Activated CD8-positive, alpha-beta memory T cell treated with anti-CD3 and anti-CD28 coated beads for 24 hours (primary cell): Measurements from ENCODE around the gene CCT5.
"Not testable (repeated sequence)": the region's sequence is repeated elsewhere in the genome, so short reads cannot be mapped to it uniquely, and the experiment has no call there.

Experiments used
- DNase-seq: peaks from one replicate; pipeline ENCODE4 v3.0.0-alpha.2; 2020

The CCT5 gene

DNA sequence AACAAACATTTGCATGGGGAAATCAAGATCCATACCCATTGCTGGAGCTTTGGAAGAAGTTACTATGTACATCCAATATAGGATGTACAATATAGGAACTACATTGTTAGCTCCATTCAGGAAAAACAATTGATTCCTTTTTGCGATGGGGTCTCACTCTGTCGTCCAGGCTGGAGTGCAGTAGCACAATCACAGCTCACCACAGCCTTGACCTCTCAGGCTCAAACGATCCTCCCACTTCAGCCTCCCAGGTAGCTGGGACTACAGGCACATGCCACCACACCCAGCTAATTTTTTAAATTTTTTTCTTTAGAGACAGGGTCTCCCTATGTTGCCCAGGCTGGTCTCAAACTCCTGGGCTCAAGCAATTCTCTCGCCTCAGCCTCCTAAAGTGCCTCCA, 2.9 kb upstream of the CCT5 start:
- not testable (repeated sequence) for DNase-seq

DNA sequence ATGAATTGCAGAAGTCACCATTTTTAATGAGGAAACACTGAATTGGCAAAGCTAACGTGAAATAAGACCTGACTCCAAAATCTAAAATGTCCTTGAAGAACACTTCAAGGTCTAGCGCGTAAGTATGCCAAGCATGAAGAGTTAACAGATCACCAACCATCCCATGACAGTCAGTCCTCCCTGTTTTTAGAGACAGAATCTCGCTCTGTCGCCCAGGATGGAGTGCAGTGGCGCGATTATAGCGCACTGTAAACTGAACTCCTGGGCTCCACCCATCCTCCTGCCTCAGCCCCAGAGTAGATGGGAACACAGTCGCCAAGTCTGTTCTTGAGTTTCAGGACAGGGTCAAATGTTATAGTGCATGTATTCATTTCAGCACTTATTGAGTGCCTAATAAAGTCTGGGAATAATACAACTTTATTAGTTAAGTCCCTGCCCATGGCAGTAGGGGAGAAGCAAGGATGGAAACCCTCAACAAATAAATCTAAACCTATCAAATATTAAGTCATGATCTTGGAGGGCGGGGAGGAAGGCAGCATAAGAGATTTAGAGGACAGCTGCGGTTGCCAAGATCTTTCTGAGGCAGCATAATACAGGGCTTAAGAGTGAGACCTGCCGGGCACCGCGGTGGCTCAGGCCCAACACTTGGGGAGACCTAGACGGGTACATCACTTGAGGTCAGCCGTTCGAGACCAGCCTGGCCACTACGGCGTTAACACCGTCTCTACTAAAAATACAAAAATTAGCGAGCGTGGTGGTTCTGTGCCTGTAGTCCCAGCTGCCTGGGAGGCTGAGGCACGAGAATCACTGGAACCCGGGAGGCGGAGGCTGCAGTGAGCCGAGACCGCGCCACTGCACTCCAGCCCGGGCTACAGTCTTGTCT, 1.5 kb upstream of the CCT5 start:
- DNase-seq, result peak; percentile 63

DNA sequence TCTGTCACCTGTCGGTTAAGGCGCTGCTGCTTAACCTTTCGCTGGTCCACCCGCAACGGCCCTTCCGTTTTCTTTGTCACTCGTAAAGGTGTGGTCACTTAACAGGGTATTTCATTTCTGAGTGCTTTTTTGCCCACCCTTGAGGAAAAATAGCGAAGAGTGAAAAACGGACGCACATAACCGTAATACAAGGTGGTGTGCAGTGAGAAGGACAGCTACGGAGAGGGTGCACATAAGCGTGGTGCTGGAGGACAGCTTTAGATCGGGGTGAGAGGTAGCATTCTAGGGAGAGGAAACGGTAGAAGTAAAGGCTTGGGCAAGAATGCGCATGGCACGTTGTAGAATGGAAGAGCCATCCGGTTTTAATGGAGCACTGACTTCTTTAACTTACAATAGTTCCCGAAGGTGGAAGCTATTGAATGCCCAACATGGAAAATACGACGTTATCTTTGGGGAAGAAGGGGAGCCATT, 761 bp downstream of the CCT5 start:
- no peak for DNase-seq

DNA sequence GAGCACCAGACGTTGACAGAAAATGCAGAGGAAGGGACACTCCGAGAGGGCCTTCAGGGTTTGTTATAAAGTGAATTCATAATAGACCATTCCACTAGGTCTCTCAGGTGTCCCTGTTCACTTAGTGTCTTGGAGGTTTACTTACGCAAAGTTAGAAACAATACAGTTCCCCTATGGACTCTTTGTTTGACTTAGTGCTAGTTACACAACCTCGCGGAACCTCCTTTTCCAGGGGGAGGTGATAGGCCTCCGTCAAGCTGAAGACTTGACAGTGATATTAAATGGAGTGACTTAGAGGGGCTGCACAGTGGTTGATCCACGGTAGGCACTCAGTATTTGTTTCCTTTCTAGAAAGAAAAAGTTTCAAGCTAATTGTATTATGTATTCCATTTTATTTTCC, 1.3 kb downstream of the CCT5 start:
- no peak for DNase-seq

DNA sequence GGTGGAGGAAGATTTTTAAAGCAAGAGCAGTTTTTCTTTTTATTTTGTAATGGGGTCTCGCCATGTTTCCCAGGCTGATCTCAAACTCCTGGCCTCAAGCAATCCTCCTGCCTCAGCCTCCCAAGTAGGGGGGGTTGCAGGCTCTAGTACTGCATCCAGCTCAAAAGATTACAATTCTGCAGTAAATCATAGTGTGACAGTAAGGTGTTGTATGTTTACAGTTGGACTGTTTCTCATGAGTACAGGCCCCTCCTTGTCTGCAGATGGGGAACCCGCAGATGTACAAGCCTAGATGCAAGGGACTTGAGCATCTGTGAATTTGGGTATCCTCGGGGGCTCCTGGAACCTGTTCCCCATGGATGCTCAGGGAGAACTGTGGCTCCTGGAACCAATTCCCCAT, 3.3 kb downstream of the CCT5 start:
- no peak for DNase-seq

DNA sequence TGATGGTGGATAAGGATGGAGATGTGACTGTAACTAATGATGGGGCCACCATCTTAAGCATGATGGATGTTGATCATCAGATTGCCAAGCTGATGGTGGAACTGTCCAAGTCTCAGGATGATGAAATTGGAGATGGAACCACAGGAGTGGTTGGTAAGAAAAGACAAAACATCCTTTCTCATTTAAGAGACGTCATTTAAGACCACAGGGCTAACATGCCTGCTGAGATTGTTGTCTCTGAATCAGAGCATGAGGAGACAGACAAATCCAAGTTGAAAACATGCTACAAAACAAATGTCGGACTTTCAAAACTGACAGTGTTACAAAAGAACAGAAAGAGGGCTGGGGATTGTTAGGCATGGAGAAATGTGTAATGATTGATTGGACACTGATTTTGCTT, 4.6 kb downstream of the CCT5 start:
- no peak for DNase-seq

DNA sequence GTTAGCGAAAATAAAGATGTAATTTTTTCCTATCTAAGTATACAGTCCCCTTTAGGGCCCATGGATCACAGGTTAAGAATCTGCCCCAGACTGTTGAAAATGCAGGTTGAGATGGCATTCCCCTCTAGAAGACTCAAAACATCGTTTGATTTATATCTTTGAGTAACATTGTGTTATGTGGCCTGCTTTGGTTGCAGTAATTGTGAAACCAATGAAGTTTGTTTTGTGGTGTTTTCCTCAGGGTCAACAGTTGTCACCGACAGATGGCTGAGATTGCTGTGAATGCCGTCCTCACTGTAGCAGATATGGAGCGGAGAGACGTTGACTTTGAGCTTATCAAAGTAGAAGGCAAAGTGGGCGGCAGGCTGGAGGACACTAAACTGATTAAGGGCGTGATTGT, 7.8 kb downstream of the CCT5 start:
- DNase-seq, result no peak

DNA sequence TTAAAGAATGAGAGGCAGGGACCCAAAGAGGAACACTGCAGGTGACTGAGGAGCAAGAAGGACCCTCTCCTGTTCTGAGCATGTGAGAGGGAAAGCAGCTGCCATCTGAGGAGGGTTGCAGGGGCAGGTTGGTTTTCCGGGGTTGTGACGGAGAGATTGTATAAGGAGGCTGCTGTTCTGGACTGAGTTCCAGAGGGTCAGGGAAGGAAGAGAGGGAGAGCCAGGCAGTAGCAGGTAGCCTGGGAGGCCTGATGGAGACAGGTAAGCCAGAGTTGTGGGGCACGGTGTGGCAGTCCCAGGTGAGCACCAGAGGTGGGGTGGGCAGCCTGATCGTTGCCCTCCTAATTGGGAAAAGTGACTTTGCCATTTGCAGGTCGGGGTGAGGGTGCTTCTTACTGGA, 9.8 kb downstream of the CCT5 start:
- peak; percentile 53 for DNase-seq

DNA sequence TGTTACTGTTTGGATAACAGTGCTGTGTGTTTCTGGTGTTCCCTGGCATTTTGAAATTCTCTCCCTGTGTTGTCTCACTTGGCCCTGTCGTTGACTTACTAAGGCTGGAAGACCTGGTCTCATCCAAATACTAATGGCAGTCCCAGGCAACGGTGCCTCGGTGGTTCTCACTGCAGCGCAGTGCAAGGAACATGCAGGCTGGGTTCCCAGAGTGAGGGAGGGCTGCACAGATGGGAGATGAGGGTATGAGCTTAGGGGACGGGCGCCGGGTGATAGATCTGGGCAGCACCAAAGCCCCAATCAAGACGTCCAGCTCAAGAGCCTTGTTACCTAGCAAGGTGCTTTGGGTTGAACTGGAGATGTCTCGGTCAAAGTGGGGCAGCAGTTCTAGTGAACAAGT, 11.0 kb downstream of the CCT5 start:
- DNase-seq, result no peak

DNA sequence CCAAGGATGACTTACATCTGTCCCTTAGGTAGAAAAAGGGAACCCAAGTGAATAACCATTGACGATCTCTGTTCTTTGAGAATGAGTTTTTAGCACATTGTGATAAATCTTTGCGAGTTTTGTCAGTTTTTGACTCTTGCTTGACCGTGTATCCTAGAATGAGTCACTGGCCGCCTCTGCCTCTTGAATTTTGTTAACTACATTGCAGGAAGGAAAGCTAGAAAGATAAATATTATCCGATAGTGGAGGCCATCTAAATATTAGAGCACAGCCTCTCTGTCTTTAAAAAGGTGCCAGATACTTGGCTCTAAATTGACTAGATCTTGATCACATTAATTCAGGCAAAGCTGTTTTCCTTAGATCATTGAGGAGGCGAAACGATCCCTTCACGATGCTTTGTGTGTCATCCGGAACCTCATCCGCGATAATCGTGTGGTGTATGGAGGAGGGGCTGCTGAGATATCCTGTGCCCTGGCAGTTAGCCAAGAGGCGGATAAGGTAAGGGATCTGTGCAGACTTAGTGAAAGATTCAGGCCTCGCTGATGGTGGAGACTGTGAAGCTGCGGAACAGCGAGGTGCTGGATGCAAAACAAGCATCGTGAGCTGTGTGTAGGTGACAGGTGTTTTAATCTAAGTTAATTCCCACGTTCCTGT, 12.2 kb downstream of the CCT5 start:
- peak; percentile 52 for DNase-seq

DNA sequence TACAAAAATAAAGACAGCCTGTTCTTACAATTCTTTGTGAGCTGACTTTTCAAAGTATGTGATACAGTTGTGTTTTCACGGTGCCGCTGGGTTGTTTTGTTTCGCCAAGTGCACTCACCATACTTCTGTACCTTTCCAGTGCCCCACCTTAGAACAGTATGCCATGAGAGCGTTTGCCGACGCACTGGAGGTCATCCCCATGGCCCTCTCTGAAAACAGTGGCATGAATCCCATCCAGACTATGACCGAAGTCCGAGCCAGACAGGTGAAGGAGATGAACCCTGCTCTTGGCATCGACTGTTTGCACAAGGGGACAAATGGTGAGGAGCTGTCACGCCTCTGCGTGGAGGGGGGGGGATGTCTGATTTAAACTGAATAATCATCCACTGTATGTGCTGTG, 12.9 kb downstream of the CCT5 start:
- DNase-seq, result peak; percentile 35

DNA sequence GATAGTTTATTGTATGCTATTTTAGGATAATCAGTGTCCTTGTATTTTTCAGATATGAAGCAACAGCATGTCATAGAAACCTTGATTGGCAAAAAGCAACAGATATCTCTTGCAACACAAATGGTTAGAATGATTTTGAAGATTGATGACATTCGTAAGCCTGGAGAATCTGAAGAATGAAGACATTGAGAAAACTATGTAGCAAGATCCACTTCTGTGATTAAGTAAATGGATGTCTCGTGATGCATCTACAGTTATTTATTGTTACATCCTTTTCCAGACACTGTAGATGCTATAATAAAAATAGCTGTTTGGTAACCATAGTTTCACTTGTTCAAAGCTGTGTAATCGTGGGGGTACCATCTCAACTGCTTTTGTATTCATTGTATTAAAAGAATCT, 14.5 kb downstream of the CCT5 start:
- no peak for DNase-seq

DNA sequence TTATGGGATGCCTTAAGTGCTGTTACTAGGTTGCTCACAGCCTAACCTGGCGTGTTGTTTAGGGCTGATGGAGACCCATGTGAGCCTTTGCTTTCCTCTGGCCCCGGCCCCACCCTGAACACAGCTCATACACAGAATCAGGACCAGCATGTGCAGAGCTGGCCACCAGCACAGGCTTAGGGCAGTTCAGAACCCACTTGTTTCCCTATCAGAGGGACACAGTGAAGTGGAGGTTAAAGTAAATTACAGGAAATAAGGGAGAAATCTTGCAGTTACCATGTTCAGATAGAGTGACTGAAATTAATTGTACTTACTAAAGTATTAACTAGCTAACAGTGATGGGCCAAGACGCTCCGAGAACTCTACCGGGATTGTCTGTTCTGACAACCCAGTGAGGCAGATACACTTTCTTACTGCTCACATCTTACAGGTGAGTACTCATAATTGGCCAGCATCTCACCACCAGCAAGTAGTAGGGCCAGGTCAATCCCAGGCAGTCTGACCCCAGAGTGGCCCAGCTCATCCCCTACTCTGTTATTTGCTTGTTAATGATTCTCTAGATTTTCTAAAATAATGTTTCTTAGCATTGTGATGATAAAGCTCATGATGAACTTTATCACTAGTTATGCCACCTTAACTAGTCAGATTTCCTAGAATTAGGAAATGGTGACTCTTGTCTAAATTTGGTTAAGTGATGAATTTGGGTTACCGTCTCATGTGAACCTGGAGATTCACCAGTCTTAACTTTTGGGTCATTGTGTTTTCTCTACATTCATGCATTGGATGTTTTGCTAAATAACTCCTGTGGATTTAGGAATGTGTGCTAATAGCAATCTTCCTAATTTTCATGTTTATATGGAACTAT, 15.4 kb downstream of the CCT5 start:
- peak; percentile 55 for DNase-seq

DNA sequence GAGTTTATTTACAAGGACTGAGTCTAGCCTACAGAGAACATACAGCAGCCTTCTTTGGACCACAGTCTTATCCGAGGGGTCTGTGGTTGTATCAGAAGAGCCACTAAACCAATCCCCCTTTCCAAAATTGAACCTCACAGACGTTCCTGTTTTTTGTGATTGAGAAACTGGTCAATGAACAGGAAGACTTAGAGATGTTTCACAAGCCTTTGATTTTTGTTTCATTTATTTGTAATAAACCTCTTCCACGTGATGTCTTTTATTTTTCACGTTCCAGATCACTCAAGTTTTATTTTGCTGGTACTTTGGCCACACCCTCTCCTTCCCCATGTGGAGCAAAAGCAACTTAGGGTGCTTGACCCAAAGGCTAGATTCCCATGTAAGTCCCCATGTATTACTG, 16.1 kb downstream of the CCT5 start:
- DNase-seq, result peak; percentile 17

DNA sequence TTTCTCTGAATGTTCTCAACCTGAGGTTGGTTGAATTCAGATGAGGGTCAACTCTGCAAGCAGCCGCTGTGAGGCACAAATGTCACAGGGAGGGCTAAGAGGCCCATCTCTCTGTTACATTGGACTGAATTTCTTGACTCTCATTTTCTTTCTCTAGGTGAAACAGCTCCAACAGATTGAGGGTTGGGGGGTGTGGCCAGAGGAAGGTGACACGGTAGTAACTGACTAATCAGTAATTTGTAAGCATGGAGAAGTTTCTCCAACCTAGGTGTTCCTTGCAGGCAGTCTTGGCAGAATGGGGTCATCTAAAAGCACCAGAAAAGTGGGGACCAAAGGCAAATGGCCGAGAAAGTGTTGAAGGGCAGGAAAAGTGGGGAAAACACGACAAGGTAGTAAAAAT, 16.8 kb downstream of the CCT5 start:
- DNase-seq, result no peak

DNA sequence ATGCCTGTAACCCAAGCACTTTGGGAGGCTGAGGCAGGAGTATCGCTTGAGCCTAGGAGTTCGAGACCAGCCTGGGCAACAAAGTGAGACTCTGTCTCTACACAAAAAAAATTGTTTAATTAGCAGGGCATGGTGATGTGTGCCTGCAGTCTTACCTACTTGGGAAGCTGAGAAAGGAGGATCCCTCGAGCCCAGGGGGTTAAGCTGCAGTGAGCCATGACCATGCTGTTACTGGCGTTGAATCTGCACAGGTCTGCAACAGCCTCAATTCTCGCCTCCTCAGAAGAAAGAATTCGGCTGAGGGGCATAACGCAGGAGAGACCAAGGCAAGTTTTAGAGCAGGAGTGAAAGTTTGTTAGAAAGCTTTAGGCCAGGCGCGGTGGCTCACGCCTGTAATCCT, 18.0 kb downstream of the CCT5 start:
- no peak for DNase-seq

DNA sequence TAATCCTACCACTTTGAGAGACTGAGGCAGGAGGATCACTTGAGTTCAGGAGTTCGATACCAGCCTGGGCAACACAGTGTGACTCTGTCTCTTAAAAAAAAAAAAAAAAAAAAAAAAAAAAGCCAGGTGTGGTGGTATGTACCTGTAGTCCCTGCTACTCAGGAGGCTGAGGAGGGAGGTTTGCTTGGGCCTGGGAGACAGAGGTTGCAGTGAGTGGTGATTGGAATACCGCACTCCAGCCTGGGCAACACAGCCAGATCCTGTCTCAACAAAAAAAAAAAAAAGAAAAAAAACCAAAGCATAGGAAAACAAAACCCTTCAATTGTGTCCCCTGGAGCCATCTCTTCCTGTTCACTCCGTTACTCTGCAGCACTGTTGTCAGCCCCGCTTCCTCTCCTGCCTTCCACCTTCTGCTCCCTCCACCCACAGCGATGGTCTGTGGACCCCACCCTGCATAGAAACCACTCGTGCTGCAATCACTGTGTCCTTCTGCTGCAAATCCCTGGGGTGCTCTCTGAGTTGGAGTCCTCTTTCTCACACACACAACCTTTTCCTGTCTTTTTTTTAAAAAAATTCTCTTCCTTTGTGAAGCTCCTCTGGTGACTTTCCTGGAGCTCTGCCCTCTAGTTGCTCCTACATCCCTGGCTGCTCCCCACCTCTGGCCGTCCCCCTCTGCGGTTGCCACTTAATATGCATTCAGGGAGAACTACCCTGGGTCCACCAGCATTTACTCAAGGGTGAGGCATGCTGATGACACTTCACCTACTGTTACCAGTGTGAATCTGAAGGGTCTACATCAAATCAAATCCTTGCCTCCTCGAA, 22.2 kb downstream of the CCT5 start:
- DNase-seq, result no peak

DNA sequence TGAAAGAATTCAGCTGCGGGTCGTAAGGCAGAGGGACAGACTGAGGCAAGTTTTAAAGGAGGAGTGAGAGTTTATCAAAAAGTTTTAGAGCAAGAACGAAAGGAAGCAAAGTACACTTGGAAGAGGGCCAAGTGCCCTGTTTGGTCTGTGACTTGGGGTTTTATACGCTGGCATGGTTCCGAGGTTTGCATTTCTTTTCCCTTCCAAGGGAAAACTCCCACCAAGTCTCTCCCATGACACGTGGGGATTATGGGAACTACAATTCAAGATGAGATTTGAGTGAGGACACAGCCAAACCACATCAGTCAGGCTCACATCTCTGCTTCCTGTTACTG, 22.8 kb downstream of the CCT5 start:
- not testable (repeated sequence) for DNase-seq

DNA sequence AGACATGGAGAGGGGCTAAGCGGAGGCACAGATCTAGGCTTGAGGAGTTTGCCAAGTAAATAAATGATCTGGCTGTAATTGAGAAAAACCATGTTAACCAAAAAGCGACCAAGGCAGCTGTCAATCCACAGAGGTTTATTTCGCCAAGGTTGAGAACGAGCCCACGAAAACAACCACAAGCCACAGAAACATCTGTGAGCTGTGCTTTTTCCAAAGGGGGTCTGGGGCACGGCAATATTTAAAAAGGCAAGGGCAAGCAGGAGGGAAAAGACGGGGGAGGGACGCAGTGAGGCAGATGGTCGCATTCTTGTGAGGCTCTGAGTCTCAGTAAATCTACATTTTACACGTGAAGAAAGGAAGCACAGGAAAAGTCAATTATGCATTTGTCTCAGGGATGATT, 25.4 kb downstream of the CCT5 start:
- no peak for DNase-seq

DNA sequence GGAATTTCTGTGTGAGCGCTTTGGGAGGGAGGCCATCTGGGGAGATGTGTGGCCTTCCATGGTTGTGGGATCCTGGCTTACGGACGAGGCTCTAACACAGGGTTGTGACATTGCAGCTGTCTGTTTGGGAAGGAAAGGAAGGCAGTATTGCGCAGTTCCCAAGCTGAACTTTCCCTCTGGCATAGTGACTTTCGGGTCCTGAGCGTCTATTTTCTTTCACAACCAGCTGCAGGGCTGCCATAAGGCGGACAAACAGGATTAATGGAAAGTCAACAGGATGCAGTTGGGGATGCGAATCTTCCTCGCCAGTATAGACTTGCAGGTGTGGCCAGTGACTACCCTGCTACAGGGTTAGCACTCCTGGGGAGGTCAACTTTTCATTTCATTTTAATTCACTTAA, 25.9 kb downstream of the CCT5 start:
- DNase-seq, result no peak

DNA sequence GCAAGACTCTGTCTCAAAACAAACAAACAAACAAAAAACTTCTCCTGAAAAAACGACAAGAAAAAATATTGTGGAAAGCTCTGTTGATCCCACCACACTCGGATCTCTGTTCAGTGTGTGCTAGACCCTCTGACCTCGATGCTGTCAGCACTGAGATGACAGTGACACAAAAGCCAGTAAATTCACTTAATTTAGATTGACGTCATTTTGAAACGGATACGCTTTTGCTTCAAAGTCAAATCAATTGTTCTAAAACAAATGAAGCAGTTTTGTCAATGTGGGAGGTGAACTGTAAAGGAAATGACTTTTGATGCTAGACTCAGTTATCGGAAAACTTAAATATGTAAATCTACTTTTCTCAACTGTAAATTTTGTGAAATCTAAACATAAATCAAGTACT, 26.6 kb downstream of the CCT5 start:
- no peak for DNase-seq

DNA sequence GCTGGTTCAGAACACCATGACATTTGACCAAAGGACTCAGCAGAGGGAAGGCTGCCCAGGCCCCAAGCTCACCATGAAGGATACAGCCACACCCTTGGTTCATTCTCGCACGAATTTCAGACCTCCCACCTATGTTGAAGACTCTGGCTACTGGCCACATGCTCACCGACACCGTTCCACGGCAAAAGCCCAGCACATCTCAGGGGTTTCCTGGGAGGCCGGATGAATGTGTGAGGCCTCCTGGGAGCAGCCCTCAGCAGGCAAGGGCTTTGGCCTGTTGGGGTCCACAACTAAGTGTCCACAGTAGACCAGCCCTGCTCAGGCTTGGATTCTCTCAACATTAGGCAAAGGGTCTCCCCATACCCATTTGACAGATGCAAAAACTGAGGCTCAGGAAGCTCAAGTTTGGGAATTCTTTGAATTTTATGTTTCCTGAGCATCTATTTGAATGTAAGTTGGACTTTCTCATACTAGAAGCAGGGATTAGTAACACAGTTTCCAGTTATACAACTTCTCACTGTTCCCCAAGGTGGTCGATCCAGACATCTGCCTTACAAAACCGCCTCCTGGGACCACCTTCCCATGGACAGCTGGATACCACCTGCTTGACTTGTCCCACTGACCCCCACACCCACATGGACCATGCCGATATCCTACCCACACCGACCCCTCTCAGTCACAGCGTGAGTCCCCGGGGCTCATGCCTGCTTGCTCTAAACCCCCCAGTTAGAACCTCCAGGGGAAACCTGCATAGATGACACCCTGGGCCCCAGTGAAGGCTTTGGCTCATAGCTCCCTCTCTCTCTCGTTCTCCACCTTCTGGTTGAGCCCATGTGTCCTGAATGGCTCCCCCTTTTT, 27.9 kb downstream of the CCT5 start:
- no peak for DNase-seq
